Esophagus muscularis mucosa (tissue), 4 donors: ENCODE results near the gene ARHGAP24. TPM values are rescaled to one million over a fixed set of nuclear protein-coding genes. Genes with fewer than 3 reads are reported as not detected.
"Not testable (repeated sequence)": the region's sequence is repeated elsewhere in the genome, so short reads cannot be mapped to it uniquely, and the experiment has no call there.

Experiments
- DNase-seq: peaks from one replicate; pipeline ENCODE4 v3.0.0-alpha.2; 2017; ENCODE audit errors: extremely low spot score
- H3K27ac ChIP-seq, 4 donors: fragments of 200-600 bp; sonication (generic); replicated peaks in 1 of 4; 1 replicate in 3 of 4; 2 replicates in 1 of 4; pipeline ENCODE4 v1.5.1; 2016 to 2019; ENCODE audit warnings: mild to moderate bottlenecking in 1 of 4
- H3K27me3 ChIP-seq, 4 donors: fragments of 200-600 bp; sonication (generic); one replicate each; pipeline versions ENCODE4 v1.5.1 to v1.6.0; 2016 to 2019
- H3K36me3 ChIP-seq, 4 donors: fragments of 200-600 bp; sonication (generic); one replicate each; pipeline ENCODE4 v1.5.1; 2016 to 2019
- H3K4me1 ChIP-seq, 4 donors: fragments of 200-600 bp; sonication (generic); one replicate each; pipeline ENCODE4 v1.5.1; 2016 to 2019
- H3K4me3 ChIP-seq, 4 donors: fragments of 200-600 bp; sonication (generic); 1 replicate in 2 of 4; 2 replicates in 2 of 4; pipeline ENCODE4 v1.5.1; 2016 to 2019; ENCODE audit warnings: mild to moderate bottlenecking in 4 of 4, moderate library complexity in 1 of 4
- H3K9me3 ChIP-seq, 4 donors: fragments of 200-600 bp; sonication (generic); 1 replicate in 3 of 4; 2 replicates in 1 of 4; pipeline ENCODE4 v1.5.1; 2016 to 2019
- CTCF ChIP-seq, 3 experiments: fragments of 200-600 bp in 2 of 3; fragments of 450-650 bp in 1 of 3; sonication (generic) in 2 of 3; IDR thresholded peaks; one replicate each; pipeline ENCODE4 v1.5.1; 2017 to 2019; ENCODE audit warnings: antibody characterized with exemption in 3 of 3, mild to moderate bottlenecking in 2 of 3, moderate library complexity in 1 of 3
- EP300 ChIP-seq: sonication (generic); formaldehyde crosslinking; IDR thresholded peaks from one replicate; pipeline ENCODE4 v1.6.1; 2017; ENCODE audit warnings: antibody characterized with exemption
- POLR2A ChIP-seq: fragments of 450-650 bp; IDR thresholded peaks from one replicate; pipeline ENCODE4 v1.6.1; 2017; ENCODE audit warnings: antibody characterized with exemption, moderate library complexity, mild to moderate bottlenecking, low read depth
- POLR2AphosphoS5 ChIP-seq, 2 donors: sonication (generic); formaldehyde crosslinking; IDR thresholded peaks; one replicate each; pipeline ENCODE4 v1.6.1; 2017; ENCODE audit warnings: antibody characterized with exemption in 2 of 2
- WGBS: methylation state at CpG from one replicate; pipeline ENCODE4 v1.1.5; 2018; 5-methylcytosine and 5-hydroxymethylcytosine counted together
- intact Hi-C: fragments of 100-400 bp; cut with DNase I; formaldehyde crosslinking; loops from one replicate; pipeline ENCODE4 v1.15.1; 2023
- total RNA-seq, 4 donors: library from RNA; depleted of rRNA; stranded (reverse); fragments of >200 nt; gene quantifications; one replicate each; pipeline versions ENCODE4 v1.1.0 to v1.2.1, GENCODE V29; 2016

ARHGAP24 gene
- total RNA-seq, 4 donors from 2014 or later: 17.6 to 30.2 (median 23.6) TPM

GRCh38 chr4:85913931-85914694 lies 439.2 kb downstream of the ARHGAP24 start:
- H3K36me3 ChIP-seq: no peaks in the 10 kb centered on the region
- H3K4me1 ChIP-seq: peaks cover 0 to 11% (median 4%) of the 10 kb centered on the region in 4 donors
- H3K9me3 ChIP-seq: no peaks in the 10 kb centered on the region
- H3K27ac ChIP-seq: no peak overlapping the region
- no peak for DNase-seq
- WGBS: 95% methylated on average over 5 of the region's 5 CpGs
- TF ChIP-seq POLR2A (no peak), POLR2AphosphoS5 (IDR thresholded peaks at IDR 0.05) (no peak), EP300 (no peak), CTCF (IDR thresholded peaks at IDR 0.05) (no peak)
- no peak overlapping the region for H3K4me3 ChIP-seq
- intact Hi-C loops: no loop called here
- no peaks in the 10 kb centered on the region for H3K27me3 ChIP-seq

- DNase-seq, H3K27me3 ChIP-seq, H3K4me3 ChIP-seq, H3K36me3 ChIP-seq, H3K4me1 ChIP-seq, H3K9me3 ChIP-seq, intact Hi-C loops, H3K27ac ChIP-seq: not testable (repeated sequence)
- 77% methylated on average over 6 of the region's 6 CpGs for WGBS
Observed at GRCh38 chr4:85915570-85915969, 440.6 kb downstream of the ARHGAP24 start.

GRCh38 chr4:85919200-85919887 lies 444.4 kb downstream of the ARHGAP24 start:
- 99% methylated on average over 6 of the region's 6 CpGs for WGBS
- Histone ChIP-seq H3K4me3 (no peak overlapping the region), H3K27me3 (no peaks in the 10 kb centered on the region), H3K27ac (no peak overlapping the region), H3K36me3 (no peaks in the 10 kb centered on the region), H3K9me3 (no peaks in the 10 kb centered on the region), H3K4me1 (no peaks in the 10 kb centered on the region)
- no peak for TF ChIP-seq POLR2A
- no peak for TF ChIP-seq CTCF (IDR thresholded peaks at IDR 0.05)
- no peak for TF ChIP-seq EP300
- no peak for TF ChIP-seq POLR2AphosphoS5 (IDR thresholded peaks at IDR 0.05)
- intact Hi-C loops: no loop called here
- DNase-seq: no peak

- Histone ChIP-seq H3K9me3 (no peaks in the 10 kb centered on the region), H3K36me3 (no peaks in the 10 kb centered on the region), H3K27me3 (no peaks in the 10 kb centered on the region), H3K4me3 (no peak overlapping the region), H3K27ac (no peak overlapping the region), H3K4me1 (peaks cover 14 to 17% (median 17%) of the 10 kb centered on the region in 4 donors)
- no peak for DNase-seq
- TF ChIP-seq POLR2AphosphoS5 (IDR thresholded peaks at IDR 0.05): no peak
- TF ChIP-seq POLR2A: no peak
- TF ChIP-seq CTCF (IDR thresholded peaks at IDR 0.05): no peak
- no peak for TF ChIP-seq EP300
- intact Hi-C loops: no loop called here
- WGBS: 73% methylated on average over 6 of the region's 6 CpGs
Observed at GRCh38 chr4:85925071-85925470, 450.1 kb downstream of the ARHGAP24 start.

GRCh38 chr4:85928775-85929591 lies 454.0 kb downstream of the ARHGAP24 start:
- no peak for TF ChIP-seq POLR2AphosphoS5 (IDR thresholded peaks at IDR 0.05)
- no peak for TF ChIP-seq POLR2A
- no peak for TF ChIP-seq CTCF (IDR thresholded peaks at IDR 0.05)
- no peak for TF ChIP-seq EP300
- intact Hi-C loops: no loop called here

More at GRCh38 chr4:85928775-85929591, 454.0 kb downstream of the ARHGAP24 start:
- Histone ChIP-seq H3K9me3 (no peaks in the 10 kb centered on the region), H3K36me3 (no peaks in the 10 kb centered on the region), H3K27me3 (no peaks in the 10 kb centered on the region), H3K27ac (no peak overlapping the region), H3K4me1 (peaks cover 24 to 33% (median 31%) of the 10 kb centered on the region in 4 donors), H3K4me3 (no peak overlapping the region)
- WGBS: 70% methylated on average over 5 of the region's 5 CpGs
- no peak for DNase-seq
